Chondrocyte (in vitro differentiated cells): ENCODE measurements around the gene FOLH1. TPM values are rescaled to one million over a fixed set of nuclear protein-coding genes. Genes with fewer than 3 reads are reported as not detected.
A peak's percentile ranks its signal among the peaks of the same experiment; 100 is the strongest.
"Not testable (repeated sequence)": the region's sequence is repeated elsewhere in the genome, so short reads cannot be mapped to it uniquely, and the experiment has no call there.

ENCODE experiments used
- DNase-seq: peaks from one replicate; pipeline ENCODE4 v3.0.0; 2021; ENCODE audit warnings: mixed read lengths, low spot score
- H3K27ac Mint-ChIP-seq: one replicate; pipeline ENCODE4 v1.8.0; 2021; ENCODE audit warnings: mild to moderate bottlenecking, moderate library complexity, mixed read lengths; ENCODE audit not compliant: unreplicated experiment
- H3K27me3 Mint-ChIP-seq: 2 replicates; pipeline ENCODE4 v1.8.0; 2021; ENCODE audit warnings: low read depth, mixed read lengths
- H3K36me3 Mint-ChIP-seq: 2 replicates; pipeline ENCODE4 v1.8.0; 2021; ENCODE audit warnings: low read depth, mixed read lengths
- H3K4me1 Mint-ChIP-seq: 2 replicates; pipeline ENCODE4 v1.8.0; 2021; ENCODE audit warnings: low read depth, mild to moderate bottlenecking, mixed read lengths
- H3K4me3 Mint-ChIP-seq: one replicate; pipeline ENCODE4 v1.8.0; 2021; ENCODE audit warnings: mild to moderate bottlenecking, moderate library complexity, mixed read lengths; ENCODE audit not compliant: unreplicated experiment
- H3K9me3 Mint-ChIP-seq: 2 replicates; pipeline ENCODE4 v1.8.0; 2021; ENCODE audit warnings: low read depth, mixed read lengths
- total RNA-seq: library from RNA; stranded (reverse); gene quantifications from 3 replicates; pipeline ENCODE4 v1.2.1, GENCODE V29; 2021
- TF ChIP-seq, protein P1 (sequence below): fragments of 200-600 bp; sonication (generic); IDR thresholded peaks from 2 replicates; pipeline ENCODE4 v1.5.0; 2021; ENCODE audit warnings: antibody characterized with exemption, mild to moderate bottlenecking, moderate library complexity

Gene FOLH1
- total RNA-seq, 1 donor from 2014 or later: not detected

DNA sequence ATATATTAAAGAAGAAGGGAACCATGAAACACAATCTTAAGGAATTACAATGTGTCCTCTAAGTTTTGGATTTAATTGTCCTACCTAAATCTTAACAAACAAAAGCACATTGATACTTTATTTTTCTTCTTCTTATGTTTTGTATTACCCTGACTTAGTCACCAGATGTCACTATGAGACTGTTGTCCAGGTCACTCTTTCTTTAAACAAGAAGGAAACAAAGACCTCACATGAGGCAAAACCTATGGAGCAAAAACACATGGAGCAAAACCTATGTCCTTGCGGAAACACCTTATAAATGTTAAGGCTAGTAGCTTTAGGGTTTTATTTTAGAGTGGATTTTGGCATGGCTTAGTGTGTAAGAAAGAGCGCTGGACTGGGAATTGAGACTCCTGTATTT lies 20.7 kb upstream of the FOLH1 start:
- H3K4me1 Mint-ChIP-seq, DNase-seq, H3K4me3 Mint-ChIP-seq, H3K36me3 Mint-ChIP-seq, H3K9me3 Mint-ChIP-seq, H3K27ac Mint-ChIP-seq, H3K27me3 Mint-ChIP-seq: not testable (repeated sequence)
- TF ChIP-seq, protein P1, sequence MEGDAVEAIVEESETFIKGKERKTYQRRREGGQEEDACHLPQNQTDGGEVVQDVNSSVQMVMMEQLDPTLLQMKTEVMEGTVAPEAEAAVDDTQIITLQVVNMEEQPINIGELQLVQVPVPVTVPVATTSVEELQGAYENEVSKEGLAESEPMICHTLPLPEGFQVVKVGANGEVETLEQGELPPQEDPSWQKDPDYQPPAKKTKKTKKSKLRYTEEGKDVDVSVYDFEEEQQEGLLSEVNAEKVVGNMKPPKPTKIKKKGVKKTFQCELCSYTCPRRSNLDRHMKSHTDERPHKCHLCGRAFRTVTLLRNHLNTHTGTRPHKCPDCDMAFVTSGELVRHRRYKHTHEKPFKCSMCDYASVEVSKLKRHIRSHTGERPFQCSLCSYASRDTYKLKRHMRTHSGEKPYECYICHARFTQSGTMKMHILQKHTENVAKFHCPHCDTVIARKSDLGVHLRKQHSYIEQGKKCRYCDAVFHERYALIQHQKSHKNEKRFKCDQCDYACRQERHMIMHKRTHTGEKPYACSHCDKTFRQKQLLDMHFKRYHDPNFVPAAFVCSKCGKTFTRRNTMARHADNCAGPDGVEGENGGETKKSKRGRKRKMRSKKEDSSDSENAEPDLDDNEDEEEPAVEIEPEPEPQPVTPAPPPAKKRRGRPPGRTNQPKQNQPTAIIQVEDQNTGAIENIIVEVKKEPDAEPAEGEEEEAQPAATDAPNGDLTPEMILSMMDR: peak; percentile 36

DNA sequence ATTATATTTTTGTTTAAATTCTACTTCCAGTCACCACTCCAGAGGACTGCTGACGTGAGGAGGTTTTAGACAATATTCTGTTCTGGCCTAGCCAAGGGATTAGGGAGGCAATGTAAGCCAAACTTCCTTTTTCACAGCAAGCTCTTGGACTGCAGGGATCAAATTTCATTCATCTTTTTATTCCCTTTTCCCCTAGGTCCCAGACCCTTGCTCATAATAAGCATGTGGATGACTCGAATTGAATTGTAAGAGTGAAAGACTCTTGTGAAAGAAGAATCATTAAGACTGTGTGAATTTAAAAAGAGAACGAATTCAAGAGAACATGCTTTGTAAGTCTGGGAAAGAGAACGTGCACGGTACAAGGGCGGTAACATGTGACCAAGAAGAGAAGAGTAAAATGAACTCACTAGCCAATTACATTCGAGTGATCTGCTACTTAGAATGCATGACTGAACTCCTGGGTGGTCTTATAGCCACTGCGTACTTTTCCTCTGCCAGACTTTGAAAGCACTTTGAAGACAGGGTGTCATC lies 16.9 kb upstream of the FOLH1 start:
- H3K27me3 Mint-ChIP-seq, H3K36me3 Mint-ChIP-seq, H3K9me3 Mint-ChIP-seq, H3K27ac Mint-ChIP-seq, H3K4me3 Mint-ChIP-seq, DNase-seq, H3K4me1 Mint-ChIP-seq: not testable (repeated sequence)

DNA sequence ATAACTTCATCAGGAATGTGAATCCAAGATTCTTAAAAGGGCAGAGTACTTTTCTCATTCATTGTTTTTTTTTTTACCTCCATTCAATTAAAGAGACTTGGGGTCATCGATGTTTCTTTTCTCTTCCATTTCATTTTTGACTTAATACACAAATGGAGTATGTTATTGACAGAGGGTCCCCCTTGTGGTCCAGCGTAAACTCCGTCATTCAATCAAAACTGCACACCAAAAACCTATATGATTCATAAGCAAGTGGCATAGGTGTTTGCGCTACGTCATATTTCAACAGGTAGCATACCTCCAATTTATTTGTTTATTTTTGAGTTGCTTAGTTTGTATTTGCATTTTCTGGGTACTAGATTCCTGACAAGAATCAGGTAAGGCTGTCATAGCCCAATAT lies 12.7 kb upstream of the FOLH1 start:
- Mint-ChIP-seq H3K27me3 (no peaks in the 10 kb centered on the region), H3K4me1 (no peaks in the 10 kb centered on the region), H3K36me3 (no peaks in the 10 kb centered on the region), H3K9me3 (no peaks in the 10 kb centered on the region), H3K4me3 (no peak overlapping the region), H3K27ac (no peak overlapping the region)
- no peak for DNase-seq
- TF ChIP-seq, protein P1: no peak

DNA sequence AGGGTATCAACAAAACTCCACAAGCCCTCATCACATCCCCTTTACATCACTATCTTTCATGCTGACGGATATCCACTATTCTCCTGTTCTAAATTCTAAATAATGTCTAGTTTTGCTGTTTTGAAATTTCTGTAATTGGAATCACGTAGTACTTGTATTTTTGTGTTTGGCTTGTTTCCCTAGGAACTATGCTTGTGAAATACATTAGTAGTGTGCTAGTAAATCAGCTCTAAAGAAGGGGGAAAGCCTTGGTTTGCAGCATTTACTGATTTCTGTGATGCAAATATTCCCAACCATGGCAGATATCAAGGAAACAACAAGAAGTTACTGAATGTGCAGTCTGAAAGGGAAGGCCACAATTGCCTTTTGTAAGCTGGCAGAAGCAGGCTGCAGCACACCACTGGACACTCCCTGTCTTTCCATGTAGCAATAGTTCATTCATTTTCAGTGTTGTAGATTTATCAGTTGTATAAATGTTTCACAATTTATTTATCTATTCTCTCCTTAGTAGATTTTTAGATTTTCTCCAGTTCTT lies 4.7 kb upstream of the FOLH1 start:
- no peak for DNase-seq
- Mint-ChIP-seq H3K4me1 (no peaks in the 10 kb centered on the region), H3K27me3 (no peaks in the 10 kb centered on the region), H3K9me3 (no peaks in the 10 kb centered on the region), H3K36me3 (no peaks in the 10 kb centered on the region), H3K4me3 (no peak overlapping the region), H3K27ac (no peak overlapping the region)
- TF ChIP-seq, protein P1: no peak

DNA sequence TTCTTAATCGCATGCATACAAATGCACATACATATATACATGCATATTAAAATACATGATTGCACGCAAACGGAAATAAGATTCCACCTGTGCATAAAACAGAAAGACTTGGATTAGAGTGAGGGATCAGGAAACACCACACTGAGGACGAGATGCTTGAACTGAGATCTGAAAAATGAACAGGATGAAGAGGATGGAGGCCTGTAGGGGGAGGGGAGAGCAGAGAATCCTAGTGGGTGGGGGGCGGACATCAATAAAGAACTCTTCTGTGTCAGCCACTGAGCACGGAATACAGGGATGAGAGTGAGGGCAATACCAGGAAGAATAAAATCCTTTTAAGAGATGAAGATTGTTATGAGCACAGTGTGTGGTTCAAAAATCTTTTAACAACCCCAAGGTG lies 1.4 kb downstream of the FOLH1 start:
- not testable (repeated sequence) for H3K4me3 Mint-ChIP-seq, DNase-seq, H3K9me3 Mint-ChIP-seq, H3K27ac Mint-ChIP-seq, H3K4me1 Mint-ChIP-seq, H3K27me3 Mint-ChIP-seq, H3K36me3 Mint-ChIP-seq

DNA sequence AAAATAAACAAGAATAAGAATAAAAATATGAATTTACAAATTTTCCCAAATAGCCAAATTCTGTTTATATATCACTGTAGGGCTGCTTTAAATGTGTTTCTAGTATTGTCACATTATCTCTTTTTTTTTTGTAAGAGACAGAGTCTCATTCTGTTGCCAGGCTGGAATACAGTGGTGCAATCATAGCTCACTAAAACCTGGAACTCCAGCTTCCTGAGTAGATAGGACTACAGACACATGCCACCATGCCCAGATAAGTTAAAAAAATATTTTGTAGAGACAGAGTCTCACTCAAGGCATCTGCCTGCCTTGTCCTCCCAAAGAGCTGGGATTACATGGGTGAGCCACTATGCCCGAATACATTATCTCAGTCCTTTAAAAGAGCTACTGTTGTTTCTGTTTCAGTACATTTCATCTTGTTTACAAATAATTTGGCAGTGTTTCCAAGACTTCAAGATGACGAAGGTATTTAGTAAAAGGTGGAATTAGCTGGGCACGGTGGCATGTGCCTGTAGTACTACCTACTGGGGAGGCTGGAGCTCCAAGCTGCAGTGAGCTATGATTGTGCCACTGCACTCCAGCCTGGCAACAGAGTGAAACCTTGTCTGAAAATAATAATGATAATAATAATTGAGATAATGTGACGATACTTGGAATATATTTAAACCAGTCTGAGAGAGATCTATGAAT lies 6.0 kb downstream of the FOLH1 start:
- Mint-ChIP-seq H3K36me3 (no peaks in the 10 kb centered on the region), H3K4me1 (no peaks in the 10 kb centered on the region), H3K9me3 (no peaks in the 10 kb centered on the region), H3K4me3 (no peak overlapping the region), H3K27me3 (no peaks in the 10 kb centered on the region), H3K27ac (no peak overlapping the region)
- TF ChIP-seq, protein P1: no peak
- no peak for DNase-seq

DNA sequence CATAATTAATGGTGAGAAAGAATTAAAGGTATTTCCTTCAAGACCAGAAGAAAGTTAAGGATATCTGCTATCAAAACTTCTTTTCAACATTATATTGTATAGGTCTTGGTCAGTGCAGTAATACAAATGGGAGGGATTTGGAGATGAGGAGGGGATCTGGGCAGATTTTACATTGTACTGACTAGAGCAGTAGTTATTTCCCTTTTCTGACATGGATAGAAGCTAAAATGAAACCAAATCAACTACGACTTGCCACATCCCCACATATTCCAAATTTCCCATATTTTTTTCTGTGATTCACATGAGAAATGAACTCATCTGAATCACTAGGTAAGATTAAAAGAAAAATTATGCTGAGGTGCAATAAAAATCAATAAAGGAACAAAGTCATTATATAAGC lies 11.6 kb downstream of the FOLH1 start:
- not testable (repeated sequence) for DNase-seq, H3K27ac Mint-ChIP-seq

DNA sequence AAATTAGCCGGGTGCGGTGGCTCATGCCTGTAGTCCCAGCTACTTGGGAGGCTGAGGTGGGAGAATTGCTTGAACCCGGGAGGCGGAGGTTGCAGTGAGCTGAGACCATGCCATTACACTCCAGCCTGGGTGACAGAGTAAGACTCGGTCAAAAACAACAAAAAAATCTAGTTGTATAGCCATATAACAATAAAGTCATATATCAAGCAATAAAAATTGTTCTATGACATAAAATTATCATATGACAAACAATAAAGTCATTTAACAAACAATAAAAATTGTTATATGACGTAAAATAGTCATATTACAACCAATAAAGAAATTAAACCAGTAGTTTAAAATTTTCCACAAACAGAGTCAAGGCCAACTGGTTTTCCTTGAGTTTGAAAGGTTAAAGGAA lies 12.4 kb downstream of the FOLH1 start:
- not testable (repeated sequence) for H3K27me3 Mint-ChIP-seq, H3K27ac Mint-ChIP-seq, H3K36me3 Mint-ChIP-seq, H3K4me3 Mint-ChIP-seq, H3K9me3 Mint-ChIP-seq, H3K4me1 Mint-ChIP-seq, DNase-seq

More for the DNA sequence above, 11.6 kb downstream of the FOLH1 start:
- H3K4me1 Mint-ChIP-seq, H3K9me3 Mint-ChIP-seq, H3K36me3 Mint-ChIP-seq, H3K27me3 Mint-ChIP-seq, H3K4me3 Mint-ChIP-seq: not testable (repeated sequence)

DNA sequence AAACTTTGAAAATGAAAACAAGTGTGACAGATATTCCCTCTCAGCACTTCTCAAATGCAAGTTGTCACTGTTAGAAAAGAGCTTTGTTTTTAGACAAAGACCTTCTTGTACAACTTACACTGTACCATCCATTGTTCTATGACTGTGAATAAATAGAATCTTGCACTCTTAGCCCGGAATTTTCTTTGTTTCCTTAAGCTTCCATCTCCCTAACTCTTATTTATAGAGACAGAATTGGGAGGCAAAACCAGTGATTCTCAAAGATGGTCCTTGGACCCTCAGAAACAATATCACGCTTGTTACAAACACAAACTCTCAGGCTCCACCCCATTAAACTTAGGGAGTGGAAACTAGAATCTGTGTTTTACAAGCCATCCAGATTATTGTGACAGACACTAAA lies 18.1 kb downstream of the FOLH1 start:
- not testable (repeated sequence) for H3K4me3 Mint-ChIP-seq, H3K27ac Mint-ChIP-seq, H3K27me3 Mint-ChIP-seq, H3K36me3 Mint-ChIP-seq, H3K9me3 Mint-ChIP-seq, DNase-seq, H3K4me1 Mint-ChIP-seq
